ENCODE results near the gene STT3B.

The STT3B gene

DNA sequence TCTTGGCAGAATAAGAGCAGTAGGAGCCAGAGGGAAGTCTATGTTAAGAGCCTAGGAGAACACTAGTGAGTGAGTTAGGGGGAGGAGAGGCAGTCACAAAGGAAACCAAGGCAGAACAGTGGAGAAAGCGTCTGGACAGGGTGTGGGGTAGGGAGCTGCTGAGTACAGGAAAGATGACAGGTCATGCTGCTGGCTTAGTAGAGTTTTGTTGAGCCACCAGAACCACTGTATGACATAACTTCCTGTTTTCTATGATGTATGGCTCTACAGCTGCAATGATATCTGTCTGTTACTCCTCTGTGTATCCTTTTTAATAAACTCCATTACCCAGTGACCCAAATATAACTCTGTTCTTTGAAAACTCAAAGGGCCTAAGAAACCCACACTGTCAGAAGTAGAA, 10.6 kb upstream of the STT3B start:
- FAIRE-seq, result no peak

DNA sequence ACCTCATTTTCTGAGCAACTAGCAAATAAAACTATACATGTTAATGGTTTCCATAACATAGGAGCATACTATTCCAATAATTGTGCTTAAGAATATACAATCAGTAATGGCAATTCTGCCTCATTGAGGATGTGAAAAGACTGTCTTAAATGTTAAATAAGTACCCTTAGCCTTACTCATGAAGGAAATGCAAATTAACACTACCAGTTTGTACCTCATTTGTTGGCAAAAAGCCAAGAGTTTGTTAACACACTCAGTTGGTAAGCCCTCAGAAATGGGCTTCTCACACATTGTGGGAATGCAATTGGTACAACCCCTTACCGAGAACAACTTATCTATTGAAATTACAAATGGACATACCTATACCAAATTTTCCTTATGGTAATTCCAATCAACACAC, 9.2 kb upstream of the STT3B start:
- FAIRE-seq, result no peak

DNA sequence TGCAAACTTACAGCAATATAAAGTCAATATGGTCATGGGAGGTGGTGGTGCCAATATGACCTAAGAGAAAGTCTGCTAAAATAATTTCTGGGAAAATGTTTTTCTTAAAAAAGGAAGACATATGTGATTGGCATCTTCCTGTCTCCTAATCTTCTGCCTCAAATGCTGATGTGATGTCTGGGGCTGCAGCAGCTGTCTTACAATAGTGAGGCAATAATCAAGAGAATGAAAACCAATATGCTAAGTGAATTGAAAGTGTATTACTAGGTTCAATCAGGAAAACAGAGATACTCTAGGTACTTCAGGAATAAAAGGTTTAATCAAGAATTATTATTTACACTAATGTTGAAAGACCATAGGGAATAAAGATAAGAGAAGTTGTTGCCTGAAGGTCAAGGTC, 7.2 kb upstream of the STT3B start:
- FAIRE-seq, result no peak

- FAIRE-seq, result no peak
Measured at GRCh38 chr3:31529421-31529820, 3.3 kb upstream of the STT3B start.

DNA sequence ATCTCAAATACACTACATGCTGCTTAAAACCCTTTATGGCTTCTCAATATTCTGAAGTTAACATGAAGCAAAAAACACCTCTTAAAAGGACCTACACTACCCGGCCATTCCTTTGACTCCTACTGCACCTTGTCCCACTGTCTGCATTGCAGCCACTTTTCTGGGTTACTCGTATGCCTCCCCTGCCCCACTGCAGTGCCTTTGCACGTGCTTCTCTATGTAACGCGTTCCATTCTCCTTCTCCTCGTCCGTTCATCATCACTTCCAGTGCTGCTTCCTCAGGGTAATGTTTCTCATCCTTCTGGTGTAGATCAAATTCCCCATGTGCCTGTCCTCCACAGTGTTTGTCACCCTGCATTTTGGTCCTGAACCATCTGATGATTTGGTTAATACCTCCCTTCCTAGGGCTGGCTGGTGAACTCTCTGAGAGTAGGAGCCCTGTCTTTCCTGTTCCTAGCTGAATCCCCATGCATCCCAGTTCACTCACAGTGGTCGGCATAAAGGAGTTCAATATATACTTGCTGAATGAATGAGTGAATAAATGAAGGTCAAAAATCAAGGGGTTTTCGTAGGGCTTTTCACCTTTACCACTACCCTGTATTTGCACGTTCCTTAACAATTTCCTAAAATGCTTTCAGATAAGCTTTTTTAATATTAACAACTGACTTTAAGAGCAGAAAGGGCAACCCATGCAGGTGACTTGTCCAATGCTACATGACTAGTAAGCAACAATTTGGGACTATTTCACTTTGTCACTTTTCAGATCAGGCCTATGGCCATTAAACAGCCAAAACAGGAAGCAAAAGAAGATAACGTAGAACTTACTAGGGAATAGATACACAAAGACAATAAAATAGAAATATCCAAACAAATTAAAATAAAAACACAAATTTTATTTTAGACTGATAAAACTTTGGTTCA, 2.4 kb upstream of the STT3B start:
- no peak for FAIRE-seq

DNA sequence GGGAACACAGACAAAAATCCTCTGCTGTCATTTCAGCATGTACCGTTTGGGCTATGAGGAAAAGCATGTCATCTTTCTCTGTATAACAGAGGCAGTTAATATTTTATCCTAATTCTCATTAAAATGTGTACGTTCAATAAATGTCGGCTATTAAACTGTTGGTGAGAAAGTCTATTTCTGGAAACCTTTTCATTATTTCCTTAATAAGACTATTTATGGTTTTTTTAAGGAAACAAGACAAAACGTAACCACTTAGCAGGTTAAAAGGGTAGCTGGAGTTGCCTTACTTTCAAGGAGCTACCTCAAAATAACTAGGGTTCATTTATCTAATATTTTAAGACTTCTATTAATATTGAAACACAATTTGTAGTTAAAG, 1.8 kb upstream of the STT3B start:
- no peak for FAIRE-seq

DNA sequence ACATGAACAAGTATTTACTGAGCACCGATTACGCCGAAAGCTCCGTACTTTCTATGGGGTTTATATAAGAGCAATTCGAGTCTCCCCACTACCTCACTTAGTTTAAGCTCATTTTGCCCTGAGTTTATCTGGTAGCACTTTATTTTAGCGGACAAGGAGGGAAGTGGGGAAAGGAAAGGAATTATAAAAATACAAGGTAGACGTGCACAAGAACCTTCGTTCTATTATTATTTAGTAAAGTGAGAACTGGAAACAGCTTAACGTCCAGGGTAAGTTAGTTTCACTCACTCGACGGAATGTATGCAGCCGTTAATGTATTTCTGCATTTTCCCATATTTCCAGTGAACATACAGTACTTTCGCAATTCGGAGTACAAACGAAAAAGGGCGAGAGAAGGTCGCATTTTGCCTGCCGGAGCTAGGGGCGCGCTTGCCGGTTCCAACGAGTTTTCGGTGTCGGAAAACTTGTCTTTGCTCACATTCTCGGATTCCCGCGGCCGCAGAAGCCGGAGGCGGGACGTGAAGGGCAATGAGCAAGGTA, 1.2 kb upstream of the STT3B start:
- FAIRE-seq, result no peak

- FAIRE-seq, result peak; percentile 82
Measured at GRCh38 chr3:31531992-31532586, 636 bp upstream of the STT3B start.

- FAIRE-seq, result no peak
Measured at GRCh38 chr3:31533169-31534064, 692 bp downstream of the STT3B start.

- no peak for FAIRE-seq
Measured at GRCh38 chr3:31534065-31534425, 1.3 kb downstream of the STT3B start.

- no peak for FAIRE-seq
Measured at GRCh38 chr3:31536497-31536896, 3.8 kb downstream of the STT3B start.

GRCh38 chr3:31538801-31539200, 6.1 kb downstream of the STT3B start:
- no peak for FAIRE-seq

DNA sequence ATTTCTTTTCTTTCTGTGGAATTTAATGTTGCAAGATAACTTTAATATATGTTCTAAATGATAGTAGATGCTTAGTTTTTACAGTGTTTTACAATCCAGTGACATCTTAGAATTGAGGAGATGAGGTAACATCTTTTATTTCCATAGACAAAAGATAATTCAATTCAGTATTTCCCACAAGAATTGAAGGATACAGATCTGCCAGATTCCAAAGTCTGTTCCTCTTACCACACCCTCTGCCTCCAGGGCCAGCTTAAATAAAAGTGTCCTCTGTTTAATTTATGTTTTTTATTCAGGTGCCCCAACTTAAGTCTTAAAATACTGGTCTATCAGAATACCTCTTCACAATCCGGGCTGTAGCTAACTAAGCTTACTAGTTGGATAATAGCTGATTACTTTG, 6.5 kb downstream of the STT3B start:
- FAIRE-seq, result no peak

GRCh38 chr3:31541089-31541488, 8.4 kb downstream of the STT3B start:
- FAIRE-seq, result no peak

DNA sequence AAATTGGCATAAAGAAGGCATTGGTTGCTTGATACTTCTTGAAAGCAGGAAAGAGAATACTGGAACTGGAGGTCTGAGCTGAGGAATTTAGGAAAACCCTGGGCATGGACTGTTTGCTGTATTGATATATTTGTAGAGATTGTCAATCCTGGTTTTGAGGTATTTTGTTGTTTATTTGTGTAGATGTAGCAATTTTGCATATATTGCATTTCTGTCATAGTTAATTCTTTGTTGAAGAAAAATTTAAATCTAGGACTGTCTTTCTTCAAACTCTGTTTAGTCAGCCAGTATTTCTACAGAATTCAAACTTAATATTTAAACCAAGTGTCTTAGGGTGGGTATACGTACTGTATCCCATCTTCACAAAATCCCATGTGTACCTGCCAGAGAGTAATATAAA, 9.5 kb downstream of the STT3B start:
- FAIRE-seq, result no peak

DNA sequence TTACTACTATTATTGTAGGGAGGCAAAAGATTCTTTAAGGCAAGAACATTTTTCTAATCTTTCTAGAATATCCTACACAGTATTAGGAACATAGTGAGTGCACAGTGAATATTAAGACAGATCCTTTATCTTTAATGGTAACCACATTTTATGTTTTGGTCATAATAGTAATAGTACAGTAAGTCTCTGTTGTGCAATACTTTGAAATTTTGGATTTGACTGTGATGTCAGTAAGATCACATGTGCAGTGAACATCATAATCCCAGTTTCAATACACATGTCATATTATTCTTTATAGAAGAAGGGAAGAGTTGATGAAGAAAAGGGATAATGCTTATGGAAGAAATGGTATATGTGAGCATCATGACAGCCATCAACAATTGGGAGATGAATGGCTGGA, 10.7 kb downstream of the STT3B start:
- no peak for FAIRE-seq

- no peak for FAIRE-seq
Measured at GRCh38 chr3:31544634-31545033, 11.9 kb downstream of the STT3B start.

GRCh38 chr3:31546162-31546561, 13.4 kb downstream of the STT3B start:
- no peak for FAIRE-seq

DNA sequence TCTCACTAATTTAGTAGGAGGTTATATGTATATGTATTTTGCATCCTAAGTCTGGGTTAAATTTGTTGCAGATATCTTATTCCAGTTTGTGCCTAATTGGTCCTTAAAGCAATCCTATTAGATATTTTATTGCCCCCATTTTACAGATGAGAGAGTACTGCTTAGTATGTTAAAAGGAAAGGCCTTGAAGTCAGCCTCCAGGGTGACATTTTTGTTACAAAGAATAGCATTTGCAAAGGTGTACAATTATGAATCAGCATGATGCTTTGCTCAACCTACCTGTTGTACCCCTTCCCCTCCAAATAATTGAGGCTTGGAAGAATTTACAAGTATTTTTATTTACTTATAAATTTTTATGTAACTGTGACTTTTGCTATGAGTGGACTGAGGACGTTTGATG, 14.0 kb downstream of the STT3B start:
- no peak for FAIRE-seq

DNA sequence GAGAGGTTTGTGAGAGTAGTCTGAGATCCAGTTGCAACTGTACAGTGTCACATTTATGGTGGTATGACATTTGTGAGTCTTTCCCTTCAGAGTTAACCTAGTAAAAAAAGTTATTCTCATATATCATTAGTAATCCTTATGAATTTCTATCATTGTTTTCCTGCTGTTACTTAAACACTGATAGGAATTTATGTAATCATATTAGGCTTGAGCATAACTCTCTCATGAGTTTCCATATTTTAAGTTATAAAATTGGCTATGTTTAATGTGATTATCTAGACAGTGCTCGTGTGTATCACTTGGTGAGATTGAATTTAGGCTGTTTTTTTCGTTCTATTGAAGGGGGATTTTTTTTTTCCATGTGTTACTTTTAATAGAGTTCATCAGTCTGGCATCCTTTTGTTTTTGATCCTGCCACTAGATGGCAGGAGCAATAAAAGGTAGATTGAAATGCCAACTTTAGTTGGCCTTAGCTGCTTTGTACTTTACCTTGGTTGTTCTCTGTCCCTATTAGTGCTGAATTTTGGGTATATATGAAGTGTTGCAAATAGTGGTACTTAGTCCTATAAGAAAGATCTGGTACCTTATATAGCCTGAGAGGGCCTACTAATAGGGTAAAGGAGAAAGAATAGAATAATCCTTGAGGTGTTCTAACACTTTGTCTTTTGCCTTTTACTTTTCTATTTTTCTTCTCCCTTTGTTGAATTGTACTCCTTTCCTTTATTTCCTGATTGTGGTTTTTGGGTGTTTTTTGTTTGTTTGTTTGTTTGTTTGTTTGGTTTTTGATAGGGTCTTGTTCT, 17.9 kb downstream of the STT3B start:
- no peak for FAIRE-seq

DNA sequence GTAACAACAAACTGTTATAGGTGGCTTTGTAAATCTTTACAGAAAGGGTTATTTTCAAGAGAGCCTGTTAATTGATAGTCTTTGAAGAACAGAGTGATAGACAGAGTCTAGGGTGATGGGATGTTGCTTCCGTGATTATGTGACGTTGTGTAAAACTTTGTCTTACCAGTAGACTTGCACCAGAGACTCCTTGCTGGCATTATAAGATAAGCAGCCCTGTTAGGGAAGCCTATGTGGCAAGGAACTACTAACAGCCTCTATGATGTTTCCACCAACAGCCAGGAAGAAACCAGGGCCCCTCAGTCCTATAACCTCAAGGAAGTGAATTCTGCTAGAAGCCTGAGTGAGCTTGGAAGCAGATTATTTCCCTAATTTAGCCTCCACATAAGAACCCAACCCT, 18.9 kb downstream of the STT3B start:
- no peak for FAIRE-seq

GRCh38 chr3:31552103-31552502, 19.4 kb downstream of the STT3B start:
- no peak for FAIRE-seq

GRCh38 chr3:31553258-31553657, 20.5 kb downstream of the STT3B start:
- no peak for FAIRE-seq

Data from TTC549 (cell line).